ENCODE measurements around the gene KLHL10.

KLHL10 gene

GRCh38 chr17:41810659-41811548, 26.7 kb upstream of the KLHL10 start:
- TF ChIP-seq ZNF70 (CRISPR knock-in tag; IDR thresholded peaks at IDR 0.05) = no peak
- no peak for TF ChIP-seq ESRRG (CRISPR knock-in tag; IDR thresholded peaks at IDR 0.05)
- no peak for TF ChIP-seq TOX (CRISPR knock-in tag; IDR thresholded peaks at IDR 0.05; ENCODE audit: borderline replicate concordance)
- TF ChIP-seq TSHZ2 (CRISPR knock-in tag; IDR thresholded peaks at IDR 0.05) = no peak
- TF ChIP-seq ISL1 (CRISPR knock-in tag; IDR thresholded peaks at IDR 0.05) = no peak
- no peak for ATAC-seq

GRCh38 chr17:41811549-41812380, 25.9 kb upstream of the KLHL10 start, which contains the start of gene P3H4:
Gene P3H4 (minus strand): TSS chr17:41811949. CDS start chr17:41811915, 34 bp downstream.
- no peak for TF ChIP-seq GLIS3 (CRISPR knock-in tag; IDR thresholded peaks at IDR 0.05)
- TF ChIP-seq RARB (CRISPR knock-in tag; IDR thresholded peaks at IDR 0.05) = no peak
- TF ChIP-seq TOX (CRISPR knock-in tag; IDR thresholded peaks at IDR 0.05; ENCODE audit: borderline replicate concordance) = no peak
- TF ChIP-seq PATZ1 (CRISPR knock-in tag; IDR thresholded peaks at IDR 0.05; ENCODE audit: borderline replicate concordance) = peak; percentile 40; the same call in 1 of the 2 replicates
- TF ChIP-seq ESRRG (CRISPR knock-in tag; IDR thresholded peaks at IDR 0.05) = no peak
- no peak; the same call in 1 of the 2 replicates for TF ChIP-seq ARNTL (CRISPR knock-in tag; IDR thresholded peaks at IDR 0.05; ENCODE audit: borderline replicate concordance, low read depth)
- no peak for TF ChIP-seq ZNF8 (CRISPR knock-in tag; IDR thresholded peaks at IDR 0.05)
- no peak for TF ChIP-seq ZNF565 (CRISPR knock-in tag; conservative IDR thresholded peaks at IDR 0.05; ENCODE audit: low read depth)
- TF ChIP-seq SNAI2 (CRISPR knock-in tag; IDR thresholded peaks at IDR 0.05) = no peak
- TF ChIP-seq ZC3H10 (CRISPR knock-in tag; IDR thresholded peaks at IDR 0.05) = no peak
- peak; percentile 86 for TF ChIP-seq ZFP3 (CRISPR knock-in tag; IDR thresholded peaks at IDR 0.05)
- ATAC-seq = peak; percentile 83

GRCh38 chr17:41812381-41813151, 25.1 kb upstream of the KLHL10 start, which contains the start of gene FKBP10:
Gene FKBP10 (plus strand): TSS chr17:41813004. CDS start chr17:41813035, 31 bp downstream.
- peak; percentile 75 for ATAC-seq
- TF ChIP-seq CREB5 (CRISPR knock-in tag; IDR thresholded peaks at IDR 0.05; ENCODE audit: low read depth) = no peak
- TF ChIP-seq TCF4 (CRISPR knock-in tag; IDR thresholded peaks at IDR 0.05; ENCODE audit: borderline replicate concordance) = no peak
- no peak for TF ChIP-seq ISL1 (CRISPR knock-in tag; IDR thresholded peaks at IDR 0.05)
- TF ChIP-seq TOX (CRISPR knock-in tag; IDR thresholded peaks at IDR 0.05; ENCODE audit: borderline replicate concordance) = no peak
- no peak for TF ChIP-seq ZC3H10 (CRISPR knock-in tag; IDR thresholded peaks at IDR 0.05)
- no peak for TF ChIP-seq POU6F1 (CRISPR knock-in tag; IDR thresholded peaks at IDR 0.05; ENCODE audit: borderline replicate concordance, low read depth)
- TF ChIP-seq ZNF8 (CRISPR knock-in tag; IDR thresholded peaks at IDR 0.05) = no peak
- TF ChIP-seq PATZ1 (CRISPR knock-in tag; IDR thresholded peaks at IDR 0.05; ENCODE audit: borderline replicate concordance) = no peak
